Endothelial cell (in vitro differentiated cells): ENCODE measurements around the gene PTPRM. TPM values are rescaled to one million over a fixed set of nuclear protein-coding genes. Genes with fewer than 3 reads are reported as not detected.

Experiments used
- DNase-seq: peaks from one replicate; pipeline ENCODE4 v3.0.0; 2021; ENCODE audit warnings: low spot score
- H3K27ac Mint-ChIP-seq: one replicate; pipeline ENCODE4 v1.8.0; 2021; ENCODE audit warnings: mixed read lengths, inconsistent platforms; ENCODE audit not compliant: unreplicated experiment
- H3K27me3 Mint-ChIP-seq: one replicate; pipeline ENCODE4 v1.8.0; 2021; ENCODE audit warnings: mild to moderate bottlenecking, moderate library complexity, mixed read lengths, inconsistent platforms; ENCODE audit not compliant: unreplicated experiment
- H3K36me3 Mint-ChIP-seq: one replicate; pipeline ENCODE4 v1.8.0; 2021; ENCODE audit warnings: mild to moderate bottlenecking, low read depth, mixed read lengths, inconsistent platforms; ENCODE audit not compliant: unreplicated experiment
- H3K4me1 Mint-ChIP-seq: one replicate; pipeline ENCODE4 v1.8.0; 2021; ENCODE audit warnings: mild to moderate bottlenecking, mixed read lengths, inconsistent platforms; ENCODE audit not compliant: unreplicated experiment
- H3K4me3 Mint-ChIP-seq: one replicate; pipeline ENCODE4 v1.8.0; 2021; ENCODE audit warnings: mild to moderate bottlenecking, mixed read lengths, inconsistent platforms; ENCODE audit not compliant: unreplicated experiment
- H3K9me3 Mint-ChIP-seq: one replicate; pipeline ENCODE4 v1.8.0; 2021; ENCODE audit warnings: mixed read lengths, inconsistent platforms; ENCODE audit not compliant: unreplicated experiment
- CTCF ChIP-seq: fragments of 200-600 bp; sonication (generic); IDR thresholded peaks from one replicate; pipeline ENCODE4 v1.5.0; 2021; ENCODE audit warnings: antibody characterized with exemption; ENCODE audit not compliant: unreplicated experiment
- total RNA-seq: library from RNA; stranded (reverse); fragmentation: NEBNext Ultra II Directional; extraction: Animal tissue kit (Norgen Biotek cat#: 25700); gene quantifications from one replicate; pipeline ENCODE4 v1.2.1, GENCODE V29; 2021; ENCODE audit not compliant: unreplicated experiment

The PTPRM gene
- total RNA-seq, 1 donor from 2014 or later: 284 TPM

- Mint-ChIP-seq H3K36me3 (peaks cover 46% of the 10 kb centered on the region), H3K9me3 (peaks cover 3% of the 10 kb centered on the region), H3K27me3 (peaks cover 12% of the 10 kb centered on the region), H3K4me1 (peaks cover 13% of the 10 kb centered on the region), H3K4me3 (no peak overlapping the region), H3K27ac (no peak overlapping the region)
- DNase-seq: no peak
- TF ChIP-seq CTCF: no peak
Measured at GRCh38 chr18:8350628-8351027, 783.5 kb downstream of the PTPRM start.

DNA sequence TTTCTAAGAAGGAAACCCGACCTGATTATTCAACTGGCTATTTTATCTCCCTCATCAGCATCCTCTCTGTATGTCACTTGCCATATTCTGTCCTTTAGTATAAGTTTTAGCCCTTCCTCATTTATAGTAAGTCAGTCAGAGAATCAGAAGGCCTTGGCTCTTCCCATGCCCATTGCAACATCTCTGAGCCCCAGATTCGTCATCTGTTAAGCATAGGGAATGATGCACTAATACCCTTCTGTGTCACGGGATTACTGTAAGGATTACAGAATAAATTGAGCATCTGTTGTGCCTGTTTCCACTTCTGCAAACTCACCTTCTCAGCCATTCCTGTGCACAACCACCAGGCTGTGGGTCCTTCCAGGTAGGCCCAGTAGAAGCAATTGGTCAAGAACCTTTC is 784.0 kb downstream of the PTPRM start:
- peaks cover 3% of the 10 kb centered on the region for H3K9me3 Mint-ChIP-seq
- TF ChIP-seq CTCF: no peak
- H3K4me1 Mint-ChIP-seq: peaks cover 13% of the 10 kb centered on the region
- peak overlapping the region; percentile 22 for H3K4me3 Mint-ChIP-seq
- no peak overlapping the region for H3K27ac Mint-ChIP-seq
- DNase-seq: no peak
- peaks cover 12% of the 10 kb centered on the region for H3K27me3 Mint-ChIP-seq
- H3K36me3 Mint-ChIP-seq: peaks cover 44% of the 10 kb centered on the region

GRCh38 chr18:8354304-8354703 is 787.2 kb downstream of the PTPRM start:
- TF ChIP-seq CTCF: no peak
- peaks cover 41% of the 10 kb centered on the region for H3K36me3 Mint-ChIP-seq
- H3K9me3 Mint-ChIP-seq: peaks cover 3% of the 10 kb centered on the region
- no peak overlapping the region for H3K27ac Mint-ChIP-seq
- peak overlapping the region; percentile 8 for H3K4me3 Mint-ChIP-seq
- peaks cover 29% of the 10 kb centered on the region for H3K4me1 Mint-ChIP-seq
- H3K27me3 Mint-ChIP-seq: peaks cover 9% of the 10 kb centered on the region
- no peak for DNase-seq

- Mint-ChIP-seq H3K4me1 (peaks cover 32% of the 10 kb centered on the region), H3K27ac (no peak overlapping the region), H3K36me3 (peaks cover 30% of the 10 kb centered on the region), H3K9me3 (peaks cover 3% of the 10 kb centered on the region), H3K4me3 (no peak overlapping the region), H3K27me3 (peaks cover 9% of the 10 kb centered on the region)
- TF ChIP-seq CTCF: no peak
- DNase-seq: no peak
Measured at GRCh38 chr18:8356001-8356400, 788.9 kb downstream of the PTPRM start.

DNA sequence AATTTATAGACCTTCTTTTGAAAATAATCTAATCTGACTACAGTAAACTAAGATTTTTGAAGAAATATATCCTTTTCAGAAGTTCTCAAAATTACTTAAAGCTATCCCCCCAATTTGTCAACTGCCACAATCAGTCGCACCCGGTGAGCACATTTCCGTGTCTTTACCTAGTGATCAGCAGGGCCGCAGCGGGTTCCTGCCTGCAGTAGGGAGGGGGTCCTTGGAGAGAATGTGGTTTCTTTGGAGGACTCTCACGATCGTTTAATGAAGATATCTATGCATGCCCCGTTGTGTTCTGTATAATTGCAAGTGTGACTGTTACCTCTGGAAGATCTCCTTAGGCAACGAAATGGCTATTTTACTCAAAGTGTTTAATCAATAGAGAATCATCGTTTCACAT is 790.2 kb downstream of the PTPRM start:
- no peak overlapping the region for H3K27ac Mint-ChIP-seq
- no peak overlapping the region for H3K4me3 Mint-ChIP-seq
- DNase-seq: no peak
- peaks cover 3% of the 10 kb centered on the region for H3K9me3 Mint-ChIP-seq
- H3K4me1 Mint-ChIP-seq: peaks cover 38% of the 10 kb centered on the region
- peaks cover 7% of the 10 kb centered on the region for H3K27me3 Mint-ChIP-seq
- peaks cover 20% of the 10 kb centered on the region for H3K36me3 Mint-ChIP-seq
- TF ChIP-seq CTCF: no peak
